HTR-8/SVneo (cell line): ENCODE measurements around the gene TMEM178B.

ENCODE experiments used
- DNase-seq: peaks from one replicate; pipeline ENCODE4 v3.0.0; 2011; ENCODE audit warnings: low spot score, mixed read lengths; ENCODE audit not compliant: insufficient read length
- FAIRE-seq: peaks from 2 replicates; lab custom pipeline; 2011; peaks lifted over from hg19 to GRCh38; lab: Jason Lieb, UNC

TMEM178B gene

GRCh38 chr7:141480953-141481352, 407.1 kb downstream of the TMEM178B start:
- FAIRE-seq (no peak), DNase-seq (no peak)

DNA sequence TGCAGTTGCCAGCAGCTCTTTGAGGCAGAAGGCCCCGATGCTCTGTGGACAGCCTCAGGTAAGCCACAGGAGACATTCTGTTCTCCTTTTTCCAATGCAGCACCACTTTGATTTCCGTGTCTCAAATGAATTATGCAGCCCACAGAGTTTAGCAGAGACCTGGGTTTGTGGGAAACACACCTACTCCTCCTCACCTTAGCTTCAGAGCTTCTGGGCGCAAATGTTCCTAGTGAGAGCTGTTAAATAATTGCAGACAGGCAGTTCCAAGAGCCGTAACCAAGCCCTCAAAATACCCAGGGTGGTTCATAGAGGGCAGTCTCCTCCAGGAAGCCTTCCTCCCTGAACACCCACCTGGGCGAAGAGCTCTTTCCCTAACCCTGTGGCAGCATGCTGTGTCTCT, 408.1 kb downstream of the TMEM178B start:
- DNase-seq (no peak), FAIRE-seq (no peak)

DNA sequence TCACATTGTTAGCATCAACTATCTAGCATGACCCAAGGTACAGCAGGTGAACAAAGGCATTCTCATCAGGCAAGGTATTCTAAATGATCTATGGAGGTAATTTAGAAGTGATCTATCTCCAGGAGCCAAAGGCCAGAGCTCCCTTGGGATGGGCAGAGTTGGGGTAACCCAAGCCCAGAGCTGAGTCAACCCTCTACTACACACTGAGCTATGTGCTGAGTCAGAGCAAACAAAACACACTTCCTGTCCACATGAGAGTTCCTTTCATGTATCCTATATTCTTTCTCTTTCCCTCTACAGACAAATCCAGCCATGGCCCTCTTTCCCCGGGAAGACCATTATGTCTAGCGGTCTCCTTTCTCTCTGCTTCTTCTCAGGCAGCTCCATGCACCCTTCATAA, 409.2 kb downstream of the TMEM178B start:
- DNase-seq = no peak
- FAIRE-seq = no peak

- DNase-seq (no peak), FAIRE-seq (no peak)
These were observed 411.0 kb downstream of the TMEM178B start for GRCh38 chr7:141484907-141485306.

GRCh38 chr7:141486959-141487358, 413.1 kb downstream of the TMEM178B start:
- FAIRE-seq (no peak), DNase-seq (no peak)

DNA sequence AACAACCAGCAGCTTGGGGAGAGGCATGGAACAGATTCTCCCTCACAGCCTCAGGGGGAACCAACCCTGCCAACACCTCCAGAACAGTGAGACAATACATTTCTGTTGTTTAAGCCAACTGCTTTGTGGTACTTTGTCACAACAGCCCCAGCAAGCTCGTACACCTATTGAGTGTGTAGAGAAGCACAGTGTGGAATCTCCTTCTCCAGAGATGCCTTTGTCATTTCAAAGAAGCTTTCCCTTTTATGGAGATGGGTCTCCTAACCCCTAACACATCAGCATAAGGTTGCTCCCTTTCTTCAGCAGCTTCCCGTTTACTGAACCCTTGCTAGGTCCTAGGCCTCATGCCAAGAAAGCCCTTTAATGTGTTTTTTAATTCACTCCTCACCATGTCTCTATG, 416.6 kb downstream of the TMEM178B start:
- FAIRE-seq = no peak
- no peak for DNase-seq

DNA sequence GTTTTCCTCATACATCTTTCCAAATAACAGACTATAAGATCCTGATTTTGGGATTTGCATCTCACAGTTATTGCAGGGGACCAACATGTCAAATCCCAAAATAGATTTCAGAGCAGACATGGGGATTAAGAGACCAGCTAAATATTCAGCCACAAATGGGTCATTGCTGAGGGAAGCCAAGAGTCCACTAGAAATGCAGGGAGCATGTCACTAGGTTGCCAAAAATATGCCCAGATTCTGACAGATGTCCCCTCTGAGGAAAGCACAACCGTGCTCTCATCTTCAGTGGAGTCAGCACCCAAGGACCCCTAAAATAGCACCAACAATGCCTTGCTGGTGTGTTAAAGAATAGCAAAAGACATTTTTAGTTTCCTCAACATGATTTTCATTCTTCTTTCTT, 421.2 kb downstream of the TMEM178B start:
- no peak for FAIRE-seq
- DNase-seq = no peak

DNA sequence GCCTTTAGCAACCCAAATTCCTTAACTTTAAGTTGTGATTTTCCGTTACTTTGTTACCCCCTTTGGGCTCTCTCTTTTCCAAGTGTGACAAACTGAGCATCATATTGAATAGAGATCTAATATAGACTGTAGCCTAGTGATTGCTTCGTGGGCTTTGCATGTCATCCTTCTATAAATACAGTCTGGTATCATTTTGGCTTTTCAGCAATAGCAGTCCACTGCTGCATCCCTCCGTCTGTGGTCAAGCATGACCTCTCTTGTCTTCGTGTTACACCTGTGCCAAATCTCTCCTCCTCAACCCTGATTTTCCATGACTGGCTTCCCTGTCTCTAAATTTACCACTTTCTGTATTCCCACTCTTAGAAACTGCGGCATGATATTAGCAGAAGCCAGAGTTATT, 423.5 kb downstream of the TMEM178B start:
- no peak for FAIRE-seq
- DNase-seq = no peak

GRCh38 chr7:141500608-141501007, 426.7 kb downstream of the TMEM178B start:
- DNase-seq (no peak), FAIRE-seq (no peak)

GRCh38 chr7:141501451-141501850, 427.6 kb downstream of the TMEM178B start:
- no peak for DNase-seq
- no peak for FAIRE-seq

DNA sequence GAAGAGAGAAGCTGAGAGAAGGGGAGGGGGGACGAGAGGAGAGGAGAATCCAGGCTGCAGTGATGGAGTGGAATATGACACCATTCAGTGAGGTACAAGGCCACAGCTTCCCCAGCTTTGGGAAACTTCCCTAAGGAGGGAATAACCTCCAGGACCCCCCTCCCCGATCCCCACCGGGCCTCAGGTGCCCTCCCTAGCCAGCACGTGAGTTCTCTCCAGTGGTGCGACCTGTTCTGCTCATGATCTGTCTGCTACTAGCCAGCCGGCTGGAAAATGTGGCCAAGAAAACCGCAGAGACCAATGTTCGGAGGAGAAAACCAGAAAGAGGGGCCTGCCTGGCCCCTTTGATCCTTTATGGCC, 437.4 kb downstream of the TMEM178B start:
- DNase-seq (no peak), FAIRE-seq (no peak)

- no peak for FAIRE-seq
- DNase-seq = no peak
These were observed 438.0 kb downstream of the TMEM178B start for GRCh38 chr7:141511676-141512396.

DNA sequence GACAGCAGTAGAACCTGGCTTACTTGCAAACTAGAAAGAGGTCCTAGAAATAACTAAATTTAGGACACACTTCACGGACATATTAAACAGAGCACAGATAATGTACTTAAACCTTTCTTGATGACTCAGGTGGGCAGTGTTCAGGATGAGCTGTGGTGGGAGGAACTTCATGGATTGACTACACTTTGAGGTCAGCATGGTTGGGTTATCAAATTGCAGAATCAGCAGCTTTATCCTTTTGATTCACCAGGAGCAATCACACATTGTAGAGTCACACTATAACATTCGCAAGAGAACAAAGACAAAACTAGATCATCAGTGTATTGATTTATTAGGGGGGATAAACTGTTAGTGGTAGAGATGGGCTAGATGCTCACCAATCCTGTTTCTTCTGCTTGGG, 438.7 kb downstream of the TMEM178B start:
- FAIRE-seq (no peak), DNase-seq (no peak)

DNA sequence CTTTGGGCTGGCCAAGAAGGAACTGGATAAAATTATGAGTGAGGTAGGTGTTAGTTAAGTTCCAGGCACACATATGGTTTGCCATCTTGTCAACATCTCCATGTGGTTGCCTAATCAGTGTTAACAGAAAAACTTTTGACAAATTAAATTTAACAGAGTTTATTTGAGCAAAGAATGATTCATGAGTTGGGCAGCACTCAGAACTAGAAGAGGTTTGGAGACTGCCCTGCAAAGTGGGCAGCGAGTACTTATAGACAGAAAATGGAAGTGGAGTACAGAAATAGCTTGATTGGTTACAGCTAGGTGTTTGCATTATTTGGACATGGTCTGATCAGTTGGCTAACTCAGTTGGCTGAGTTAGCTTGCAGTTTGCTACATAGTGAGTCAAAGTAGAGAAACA, 439.9 kb downstream of the TMEM178B start:
- no peak for FAIRE-seq
- no peak for DNase-seq

- DNase-seq (no peak), FAIRE-seq (no peak)
These were observed 442.1 kb downstream of the TMEM178B start for GRCh38 chr7:141515941-141516340.

GRCh38 chr7:141519623-141520022, 445.8 kb downstream of the TMEM178B start:
- FAIRE-seq = no peak
- no peak for DNase-seq

DNA sequence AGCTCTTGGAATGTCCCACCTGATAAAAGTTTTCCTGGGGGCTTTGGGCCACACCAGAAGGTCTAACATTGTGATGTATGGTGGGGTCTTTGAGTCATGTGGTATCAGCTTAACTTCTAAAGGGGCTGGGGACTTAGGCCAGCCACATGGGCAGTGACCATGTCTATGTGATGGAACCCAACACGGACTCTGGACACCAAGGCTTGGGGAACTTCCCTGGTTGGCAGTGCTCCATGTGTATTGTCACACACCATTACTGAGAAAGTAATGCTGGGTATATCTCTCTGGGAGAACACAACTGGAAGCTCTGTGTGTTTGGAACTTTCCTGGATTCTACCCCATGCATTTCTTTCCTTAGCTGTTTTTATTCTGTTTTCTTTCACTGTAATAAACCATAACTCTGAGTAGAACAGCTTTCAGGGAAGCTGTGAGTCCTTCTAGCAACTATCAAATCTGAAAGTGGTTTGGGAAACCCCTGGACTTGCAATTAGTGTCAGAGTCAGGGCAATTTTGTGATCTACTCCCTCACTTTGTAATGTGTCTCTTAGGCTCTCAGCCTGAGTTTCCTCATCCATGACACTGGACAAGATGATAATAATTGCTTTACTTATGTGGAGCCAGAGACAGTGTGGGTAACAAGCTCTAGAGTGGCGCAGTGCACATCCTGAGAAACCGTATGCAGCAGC, 448.9 kb downstream of the TMEM178B start:
- FAIRE-seq (no peak), DNase-seq (no peak)

- no peak for FAIRE-seq
These were observed 452.2 kb downstream of the TMEM178B start for GRCh38 chr7:141525973-141526514.

GRCh38 chr7:141527076-141527475, 453.2 kb downstream of the TMEM178B start:
- DNase-seq (no peak), FAIRE-seq (no peak)

More at GRCh38 chr7:141525973-141526514, 452.2 kb downstream of the TMEM178B start:
- no peak for DNase-seq

- DNase-seq (no peak), FAIRE-seq (no peak)
These were observed 454.5 kb downstream of the TMEM178B start for GRCh38 chr7:141528399-141528798.
